Endodermal cell (in vitro differentiated cells): Measurements from ENCODE around the gene MTOR. TPM values are rescaled to one million over a fixed set of nuclear protein-coding genes. Genes with fewer than 3 reads are reported as not detected.

ENCODE experiments used
- DNase-seq: peaks from one replicate; pipeline ENCODE4 v3.0.0-alpha.2; 2017
- H3K27ac ChIP-seq: 2 replicates; pipeline ENCODE4 v1.5.1; 2013; ENCODE audit warnings: mild to moderate bottlenecking, low read depth, low read length, moderate library complexity
- H3K27me3 ChIP-seq: 2 replicates; pipeline ENCODE4 v1.6.1; 2013; ENCODE audit warnings: mild to moderate bottlenecking, low read length, moderate library complexity; ENCODE audit not compliant: insufficient read depth, control insufficient read depth, poor library complexity, severe bottlenecking
- H3K36me3 ChIP-seq: 2 replicates; pipeline ENCODE4 v1.7.0; 2013; ENCODE audit warnings: mild to moderate bottlenecking, low read length, moderate library complexity; ENCODE audit not compliant: control insufficient read depth, insufficient read depth
- H3K4me1 ChIP-seq: one replicate; pipeline ENCODE4 v1.7.0; 2013; ENCODE audit warnings: low read length; ENCODE audit not compliant: control insufficient read depth, insufficient read depth
- H3K4me3 ChIP-seq: 2 replicates; pipeline ENCODE4 v1.5.1; 2013; ENCODE audit warnings: mild to moderate bottlenecking, low read length, moderate library complexity
- H3K9ac ChIP-seq: 2 replicates; pipeline ENCODE4 v1.6.1; 2013; ENCODE audit warnings: mild to moderate bottlenecking, low read length, moderate library complexity; ENCODE audit not compliant: poor library complexity, severe bottlenecking; ENCODE audit errors: extremely low read depth
- H3K9me3 ChIP-seq: 2 replicates; pipeline ENCODE4 v1.6.1; 2013; ENCODE audit warnings: mild to moderate bottlenecking, low read length, moderate library complexity; ENCODE audit not compliant: control insufficient read depth
- H3K27ac Mint-ChIP-seq: 2 replicates; pipeline ENCODE4 v1.8.0; 2020; ENCODE audit warnings: mixed read lengths
- H3K27me3 Mint-ChIP-seq: 2 replicates; pipeline ENCODE4 v1.8.0; 2021; ENCODE audit warnings: mild to moderate bottlenecking, mixed read lengths; ENCODE audit not compliant: insufficient read depth
- H3K36me3 Mint-ChIP-seq: 2 replicates; pipeline ENCODE4 v1.8.0; 2020; ENCODE audit warnings: low read depth, mixed read lengths
- H3K4me1 Mint-ChIP-seq: 2 replicates; pipeline ENCODE4 v1.8.0; 2020; ENCODE audit warnings: mixed read lengths
- H3K4me3 Mint-ChIP-seq: 2 replicates; pipeline ENCODE4 v1.8.0; 2020; ENCODE audit warnings: mild to moderate bottlenecking, moderate library complexity, mixed read lengths
- H3K9me3 Mint-ChIP-seq: 2 replicates; pipeline ENCODE4 v1.8.0; 2020; ENCODE audit warnings: mild to moderate bottlenecking, mixed read lengths
- CTCF ChIP-seq: fragments of 200-600 bp; sonication (generic); conservative IDR thresholded peaks from 2 replicates; pipeline ENCODE4 v1.5.0; 2021; ENCODE audit warnings: antibody characterized with exemption, mild to moderate bottlenecking
- WGBS, 2 experiments: methylation state at CpG; one replicate each; pipeline versions ENCODE4 v1.1.5 to v1.1.7; 2013; ENCODE audit warnings: missing lambda C conversion rate in 2 of 2, mixed read lengths in 1 of 2; ENCODE audit not compliant: insufficient coverage in 1 of 2, insufficient read length in 1 of 2; 5-methylcytosine and 5-hydroxymethylcytosine counted together
- total RNA-seq, 2 donors: library from RNA; stranded (reverse); fragmentation: NEBNext Ultra II Directional in 1 of 2; extraction: Animal tissue kit (Norgen Biotek cat#: 25700) in 1 of 2; gene quantifications; 2 replicates in 1 of 2; 3 replicates in 1 of 2; pipeline ENCODE4 v1.2.1, GENCODE V29; 2021

Gene MTOR
- total RNA-seq, 2 donors from 2014 or later: 69.0 to 78.3 TPM

GRCh38 chr1:11187494-11187893 is 74.9 kb downstream of the MTOR start:
- no peaks in the 10 kb centered on the region for H3K27me3 Mint-ChIP-seq
- WGBS, 2 experiments: 88 to 96% methylated on average over 1 to 2 of the region's 2 CpGs
- H3K4me3 Mint-ChIP-seq: no peak overlapping the region

GRCh38 chr1:11187000-11187399 is 75.4 kb downstream of the MTOR start:
- 96% methylated on average over 3 of the region's 3 CpGs; no CpG with 5 or more reads in 1 of the 2 experiments for WGBS, 2 experiments
- Histone ChIP-seq H3K36me3 (peaks cover 72% of the 10 kb centered on the region), H3K9me3 (peaks cover 9% of the 10 kb centered on the region), H3K4me3 (no peak overlapping the region), H3K27ac (no peak overlapping the region), H3K27me3 (no peaks in the 10 kb centered on the region), H3K4me1 (no peaks in the 10 kb centered on the region), H3K9ac (no peak overlapping the region)
- no peak for DNase-seq
- Mint-ChIP-seq H3K36me3 (peaks cover 37% of the 10 kb centered on the region), H3K27me3 (no peaks in the 10 kb centered on the region), H3K4me3 (no peak overlapping the region), H3K9me3 (no peaks in the 10 kb centered on the region), H3K4me1 (no peaks in the 10 kb centered on the region), H3K27ac (no peak overlapping the region)
- no peak for TF ChIP-seq CTCF

More at GRCh38 chr1:11187494-11187893, 74.9 kb downstream of the MTOR start:
- H3K9me3 Mint-ChIP-seq: no peaks in the 10 kb centered on the region
- no peak overlapping the region for H3K9ac ChIP-seq
- H3K4me1 Mint-ChIP-seq: no peaks in the 10 kb centered on the region
- DNase-seq: no peak
- no peak overlapping the region for H3K27ac Mint-ChIP-seq
- H3K4me3 ChIP-seq: no peak overlapping the region
- H3K4me1 ChIP-seq: no peaks in the 10 kb centered on the region
- peaks cover 67% of the 10 kb centered on the region for H3K36me3 ChIP-seq
- H3K27me3 ChIP-seq: no peaks in the 10 kb centered on the region
- H3K27ac ChIP-seq: no peak overlapping the region
- TF ChIP-seq CTCF: no peak
- peaks cover 9% of the 10 kb centered on the region for H3K9me3 ChIP-seq
- H3K36me3 Mint-ChIP-seq: peaks cover 35% of the 10 kb centered on the region

- no peaks in the 10 kb centered on the region for H3K4me1 ChIP-seq
- H3K4me1 Mint-ChIP-seq: no peaks in the 10 kb centered on the region
- no peak overlapping the region for H3K4me3 ChIP-seq
- no peak for DNase-seq
- H3K9ac ChIP-seq: no peak overlapping the region
- no peaks in the 10 kb centered on the region for H3K27me3 Mint-ChIP-seq
- H3K36me3 ChIP-seq: peaks cover 70% of the 10 kb centered on the region
- no peaks in the 10 kb centered on the region for H3K9me3 Mint-ChIP-seq
- TF ChIP-seq CTCF: no peak
- H3K4me3 Mint-ChIP-seq: no peak overlapping the region
- peak overlapping the region; percentile 75 for H3K27ac Mint-ChIP-seq
- peaks cover 47% of the 10 kb centered on the region for H3K36me3 Mint-ChIP-seq
- 97% methylated on average over 1 of the region's 1 CpG; no CpG with 5 or more reads in 1 of the 2 experiments for whole genome bisulfite sequencing, 2 experiments
- no peak overlapping the region for H3K27ac ChIP-seq
- H3K27me3 ChIP-seq: no peaks in the 10 kb centered on the region
- H3K9me3 ChIP-seq: peaks cover 9% of the 10 kb centered on the region
Measured at GRCh38 chr1:11184973-11185372, 77.4 kb downstream of the MTOR start.
